Measurements from ENCODE around the gene RALY. TPM values are rescaled to one million over a fixed set of nuclear protein-coding genes. Genes with fewer than 3 reads are reported as not detected.

RALY gene
- total RNA-seq, 1 donor from 2014 or later: 78.5 TPM

GRCh38 chr20:34122274-34122980 is 128.7 kb downstream of the RALY start:
- Histone ChIP-seq H3K36me3 (no peaks in the 10 kb centered on the region), H3K27me3 (no peaks in the 10 kb centered on the region), H3K27ac (no peak overlapping the region), H3K4me1 (no peaks in the 10 kb centered on the region), H3K4me3 (no peak overlapping the region), H3K9me3 (no peaks in the 10 kb centered on the region)
- intact Hi-C loops (cut with DNase I): no loop called here
- TF ChIP-seq CTCF (IDR thresholded peaks at IDR 0.05): no peak
- DNase-seq (ENCODE audit: low spot score in 2 of 2): no peak

- H3K4me1 ChIP-seq: no peaks in the 10 kb centered on the region
- H3K27me3 ChIP-seq: no peaks in the 10 kb centered on the region
- H3K9me3 ChIP-seq: no peaks in the 10 kb centered on the region
- H3K36me3 ChIP-seq: no peaks in the 10 kb centered on the region
- intact Hi-C loops (cut with DNase I): no loop called here
- TF ChIP-seq CTCF (IDR thresholded peaks at IDR 0.05): no peak
- no peak overlapping the region for H3K4me3 ChIP-seq
- DNase-seq (ENCODE audit: low spot score in 2 of 2): no peak
- no peak overlapping the region for H3K27ac ChIP-seq
These were observed 129.6 kb downstream of the RALY start for GRCh38 chr20:34123309-34123708.

- Histone ChIP-seq H3K4me3 (no peak overlapping the region), H3K9me3 (no peaks in the 10 kb centered on the region), H3K27me3 (no peaks in the 10 kb centered on the region), H3K27ac (no peak overlapping the region), H3K4me1 (peaks cover 0 to 4% of the 10 kb centered on the region in 2 donors), H3K36me3 (no peaks in the 10 kb centered on the region)
- TF ChIP-seq CTCF (IDR thresholded peaks at IDR 0.05): no peak
- intact Hi-C loops (cut with DNase I): loop anchor here (5.0 kb wide), 1 partner anchor 192 kb away; no protein-coding TSS in a partner anchor
- no peak for DNase-seq (ENCODE audit: low spot score in 2 of 2)
These were observed 130.9 kb downstream of the RALY start for GRCh38 chr20:34124469-34125249.

GRCh38 chr20:34127792-34128191 is 134.1 kb downstream of the RALY start:
- H3K4me3 ChIP-seq: no peak overlapping the region
- H3K4me1 ChIP-seq: peaks cover 0 to 4% of the 10 kb centered on the region in 2 donors
- TF ChIP-seq CTCF (IDR thresholded peaks at IDR 0.05): no peak

GRCh38 chr20:34129518-34130162 is 135.9 kb downstream of the RALY start:
- Histone ChIP-seq H3K36me3 (no peaks in the 10 kb centered on the region), H3K27me3 (no peaks in the 10 kb centered on the region), H3K4me3 (peak overlapping the region in 1 of 2 donors; percentile 43), H3K9me3 (no peaks in the 10 kb centered on the region), H3K27ac (no peak overlapping the region), H3K4me1 (peaks cover 0 to 4% of the 10 kb centered on the region in 2 donors)
- TF ChIP-seq CTCF (IDR thresholded peaks at IDR 0.05): peak; percentile 70 to 82 (median 82)
- DNase-seq (ENCODE audit: low spot score in 2 of 2): peak in 1 of 2 donors; percentile 74
- intact Hi-C loops (cut with DNase I): loop anchor here (1.0 to 5.0 kb wide), 3 partner anchors 60 to 266 kb away; no protein-coding TSS in a partner anchor

More at GRCh38 chr20:34127792-34128191, 134.1 kb downstream of the RALY start:
- H3K36me3 ChIP-seq: no peaks in the 10 kb centered on the region
- H3K27me3 ChIP-seq: no peaks in the 10 kb centered on the region
- no peak overlapping the region for H3K27ac ChIP-seq
- intact Hi-C loops (cut with DNase I): loop anchor here (5.0 kb wide), 1 partner anchor 195 kb away; no protein-coding TSS in a partner anchor
- H3K9me3 ChIP-seq: no peaks in the 10 kb centered on the region
- DNase-seq (ENCODE audit: low spot score in 2 of 2): no peak
